Activated naive CD8-positive, alpha-beta T cell treated with anti-CD3 and anti-CD28 coated beads for 36 hours (primary cell): ENCODE data around the gene S100A7A. TPM values are rescaled to one million over a fixed set of nuclear protein-coding genes. Genes with fewer than 3 reads are reported as not detected.

Experiments
- DNase-seq: peaks from one replicate; pipeline ENCODE4 v3.0.0; 2021
- H3K27ac Mint-ChIP-seq: one replicate; pipeline ENCODE4 v1.8.0; 2022; ENCODE audit warnings: mild to moderate bottlenecking, moderate library complexity, mixed read lengths
- H3K27me3 Mint-ChIP-seq: one replicate; pipeline ENCODE4 v1.8.0; 2022; ENCODE audit warnings: mild to moderate bottlenecking, mixed read lengths
- H3K36me3 Mint-ChIP-seq: one replicate; pipeline ENCODE4 v1.8.0; 2021; ENCODE audit warnings: mild to moderate bottlenecking, mixed read lengths
- H3K4me1 Mint-ChIP-seq: one replicate; pipeline ENCODE4 v1.8.0; 2021; ENCODE audit warnings: mixed read lengths
- H3K4me3 Mint-ChIP-seq: one replicate; pipeline ENCODE4 v1.8.0; 2022; ENCODE audit warnings: mild to moderate bottlenecking, moderate library complexity, mixed read lengths
- H3K9me3 Mint-ChIP-seq: one replicate; pipeline ENCODE4 v1.8.0; 2022; ENCODE audit warnings: mixed read lengths
- total RNA-seq, 2 experiments: library from RNA; stranded (reverse); gene quantifications; one replicate each; pipeline ENCODE4 v1.2.3, GENCODE V29; 2021

S100A7A gene
- total RNA-seq: not detected

- Mint-ChIP-seq H3K9me3 (peaks cover 9% of the 10 kb centered on the region), H3K36me3 (no peaks in the 10 kb centered on the region), H3K27me3 (peaks cover 18% of the 10 kb centered on the region), H3K27ac (no peak within 1 kb of the TSS), H3K4me3 (no peak within 1 kb of the TSS), H3K4me1 (no peaks in the 10 kb centered on the region)
- no peak for DNase-seq
These were observed at the start of gene S100A7A for GRCh38 chr1:153415850-153416570. S100A7A (plus strand) TSS chr1:153416520; CDS start chr1:153418083, 1,563 bp downstream.

GRCh38 chr1:153367090-153367489 is 49.2 kb upstream of the S100A7A start:
- Mint-ChIP-seq H3K27ac (no peak overlapping the region), H3K36me3 (no peaks in the 10 kb centered on the region), H3K4me3 (no peak overlapping the region), H3K27me3 (peaks cover 14% of the 10 kb centered on the region), H3K4me1 (no peaks in the 10 kb centered on the region), H3K9me3 (no peaks in the 10 kb centered on the region)
- no peak for DNase-seq

- Mint-ChIP-seq H3K36me3 (no peaks in the 10 kb centered on the region), H3K27ac (no peak overlapping the region), H3K27me3 (peaks cover 9% of the 10 kb centered on the region), H3K9me3 (no peaks in the 10 kb centered on the region), H3K4me1 (no peaks in the 10 kb centered on the region), H3K4me3 (no peak overlapping the region)
- no peak for DNase-seq
These were observed 47.8 kb upstream of the S100A7A start for GRCh38 chr1:153368495-153368894.

DNA sequence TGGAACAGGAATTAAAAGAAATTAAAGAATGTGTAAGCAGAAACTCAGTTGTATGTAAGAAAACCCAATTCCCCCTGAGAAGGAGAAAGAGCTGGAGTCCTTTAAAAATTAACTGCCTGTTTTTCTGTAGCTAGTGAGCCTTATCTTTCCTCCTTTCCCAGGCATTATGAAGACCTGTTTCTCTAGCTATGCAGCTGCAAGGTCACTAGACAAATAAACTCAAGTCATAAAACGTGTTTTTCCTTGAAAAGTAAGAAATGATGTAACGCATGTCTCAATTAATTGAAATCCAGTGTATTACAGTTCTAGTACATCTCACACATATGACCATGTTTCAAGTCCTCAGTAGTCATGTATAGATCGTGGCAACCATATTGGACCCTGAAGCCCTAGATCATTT is 46.2 kb upstream of the S100A7A start:
- Mint-ChIP-seq H3K4me3 (no peak overlapping the region), H3K36me3 (no peaks in the 10 kb centered on the region), H3K27ac (no peak overlapping the region), H3K9me3 (no peaks in the 10 kb centered on the region), H3K27me3 (peaks cover 4% of the 10 kb centered on the region), H3K4me1 (no peaks in the 10 kb centered on the region)
- no peak for DNase-seq

DNA sequence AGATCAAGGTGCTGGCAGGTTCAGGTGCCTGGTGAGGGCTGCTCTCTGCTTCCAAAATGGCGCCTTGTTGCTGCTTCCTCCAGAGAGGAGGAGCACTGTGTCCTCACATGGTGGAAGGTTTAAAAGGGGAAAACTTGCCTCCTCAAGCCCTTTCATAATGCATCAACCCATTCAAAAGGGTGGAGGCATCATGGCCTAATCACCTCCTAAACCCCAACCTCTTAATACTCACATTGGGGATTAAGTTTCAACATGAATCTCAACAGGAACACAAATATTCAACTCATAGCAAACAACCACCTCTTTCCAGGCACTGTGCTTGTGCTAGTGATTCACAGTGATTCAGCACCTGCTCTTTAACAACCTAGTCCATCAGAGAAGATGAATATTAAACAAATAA is 45.1 kb upstream of the S100A7A start:
- H3K36me3 Mint-ChIP-seq: no peaks in the 10 kb centered on the region
- no peak overlapping the region for H3K27ac Mint-ChIP-seq
- H3K4me1 Mint-ChIP-seq: no peaks in the 10 kb centered on the region
- no peak for DNase-seq
- no peak overlapping the region for H3K4me3 Mint-ChIP-seq
- H3K9me3 Mint-ChIP-seq: no peaks in the 10 kb centered on the region
- H3K27me3 Mint-ChIP-seq: peaks cover 4% of the 10 kb centered on the region

DNA sequence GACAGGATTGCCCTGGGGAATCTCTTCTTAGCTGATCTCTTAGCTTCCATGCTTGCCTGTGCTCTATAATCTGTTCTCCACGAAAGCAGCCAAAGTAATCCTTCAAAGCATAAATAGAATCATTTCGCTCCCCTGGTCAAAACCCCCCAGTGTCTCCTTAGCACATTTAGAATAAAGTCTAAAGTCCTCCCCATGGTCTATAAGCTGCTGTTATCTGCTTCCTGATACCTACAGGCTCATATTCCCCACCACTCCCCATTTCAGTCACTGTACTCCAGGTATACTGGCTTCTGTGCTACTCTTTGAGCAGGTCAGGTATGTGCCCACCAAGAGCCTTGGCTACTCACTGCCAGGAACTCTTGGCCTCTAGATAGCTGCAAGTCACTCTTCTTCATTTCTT is 43.7 kb upstream of the S100A7A start:
- no peak for DNase-seq
- Mint-ChIP-seq H3K4me1 (no peaks in the 10 kb centered on the region), H3K4me3 (no peak overlapping the region), H3K27ac (no peak overlapping the region), H3K9me3 (no peaks in the 10 kb centered on the region), H3K27me3 (peaks cover 13% of the 10 kb centered on the region), H3K36me3 (no peaks in the 10 kb centered on the region)

- Mint-ChIP-seq H3K27me3 (peaks cover 23% of the 10 kb centered on the region), H3K27ac (no peak overlapping the region), H3K9me3 (no peaks in the 10 kb centered on the region), H3K4me3 (no peak overlapping the region), H3K4me1 (no peaks in the 10 kb centered on the region), H3K36me3 (no peaks in the 10 kb centered on the region)
- DNase-seq: no peak
These were observed 42.2 kb upstream of the S100A7A start for GRCh38 chr1:153374071-153374470.

DNA sequence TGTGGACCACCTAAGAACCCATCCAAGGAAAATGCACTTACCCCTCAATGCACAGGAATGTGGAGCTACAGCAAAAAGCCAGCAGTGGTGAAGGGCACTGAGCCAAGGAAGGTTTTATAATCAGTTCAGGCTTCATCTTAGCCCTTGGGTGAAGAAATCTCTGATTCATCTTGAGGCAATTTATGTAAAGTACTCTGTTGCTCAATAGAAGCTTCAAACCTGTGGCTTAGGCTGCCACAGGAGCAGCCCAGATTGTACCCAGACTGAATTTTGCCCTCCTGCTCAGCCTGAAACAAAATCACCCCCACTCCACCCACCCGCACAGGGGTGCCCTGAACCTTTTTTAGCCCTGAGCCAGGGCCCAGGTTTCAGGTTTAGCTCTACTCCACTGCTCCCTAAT is 40.8 kb upstream of the S100A7A start, which contains the start of gene S100A12:
Gene S100A12 (minus strand): TSS at position 111 of the 400 bp plus-strand sequence. CDS start 1,029 bp downstream, outside the sequence.
- Mint-ChIP-seq H3K27ac (no peak within 1 kb of the TSS), H3K4me3 (no peak within 1 kb of the TSS), H3K27me3 (peaks cover 29% of the 10 kb centered on the region), H3K9me3 (no peaks in the 10 kb centered on the region), H3K36me3 (no peaks in the 10 kb centered on the region), H3K4me1 (no peaks in the 10 kb centered on the region)
- no peak for DNase-seq

- Mint-ChIP-seq H3K4me1 (no peaks in the 10 kb centered on the region), H3K27ac (no peak overlapping the region), H3K9me3 (peaks cover 4% of the 10 kb centered on the region), H3K4me3 (no peak overlapping the region), H3K27me3 (peaks cover 25% of the 10 kb centered on the region), H3K36me3 (no peaks in the 10 kb centered on the region)
- DNase-seq: no peak
These were observed 36.7 kb upstream of the S100A7A start for GRCh38 chr1:153379591-153379990.

GRCh38 chr1:153380711-153381110 is 35.6 kb upstream of the S100A7A start:
- Mint-ChIP-seq H3K36me3 (no peaks in the 10 kb centered on the region), H3K9me3 (peaks cover 4% of the 10 kb centered on the region), H3K27me3 (peaks cover 27% of the 10 kb centered on the region), H3K27ac (no peak overlapping the region), H3K4me3 (no peak overlapping the region), H3K4me1 (no peaks in the 10 kb centered on the region)
- DNase-seq: no peak

DNA sequence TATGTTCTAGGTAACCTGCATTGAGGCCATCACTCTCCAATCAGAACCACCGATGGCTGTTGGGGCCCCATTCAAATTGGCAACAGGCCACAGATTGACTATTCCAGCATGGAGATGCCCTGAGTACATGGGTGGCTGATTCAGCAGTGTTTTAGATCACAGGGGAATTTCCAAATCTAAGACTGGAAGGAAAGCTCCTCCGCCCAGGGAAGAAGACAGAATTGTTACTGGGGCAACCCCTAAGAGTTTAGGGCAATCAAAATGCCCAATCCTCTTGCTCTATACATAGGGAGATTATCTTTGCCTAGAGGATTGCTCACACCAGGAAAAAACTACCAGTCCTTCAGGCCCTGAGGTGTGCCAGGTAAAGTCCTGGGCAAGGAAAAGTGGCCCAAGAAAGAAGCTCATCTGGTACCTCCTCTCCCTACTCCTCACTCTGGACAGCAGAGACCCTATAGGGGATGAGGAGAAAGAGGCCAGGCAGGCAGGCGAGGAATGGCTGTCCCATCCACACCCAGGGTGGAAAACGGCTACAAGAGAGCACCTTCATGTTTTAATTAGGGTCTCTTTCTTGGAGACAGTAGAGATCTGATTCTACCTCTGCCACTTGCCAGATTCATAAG is 31.3 kb upstream of the S100A7A start:
- Mint-ChIP-seq H3K4me1 (no peaks in the 10 kb centered on the region), H3K27me3 (peaks cover 8% of the 10 kb centered on the region), H3K36me3 (no peaks in the 10 kb centered on the region), H3K9me3 (peaks cover 4% of the 10 kb centered on the region), H3K4me3 (no peak overlapping the region), H3K27ac (no peak overlapping the region)
- DNase-seq: no peak

DNA sequence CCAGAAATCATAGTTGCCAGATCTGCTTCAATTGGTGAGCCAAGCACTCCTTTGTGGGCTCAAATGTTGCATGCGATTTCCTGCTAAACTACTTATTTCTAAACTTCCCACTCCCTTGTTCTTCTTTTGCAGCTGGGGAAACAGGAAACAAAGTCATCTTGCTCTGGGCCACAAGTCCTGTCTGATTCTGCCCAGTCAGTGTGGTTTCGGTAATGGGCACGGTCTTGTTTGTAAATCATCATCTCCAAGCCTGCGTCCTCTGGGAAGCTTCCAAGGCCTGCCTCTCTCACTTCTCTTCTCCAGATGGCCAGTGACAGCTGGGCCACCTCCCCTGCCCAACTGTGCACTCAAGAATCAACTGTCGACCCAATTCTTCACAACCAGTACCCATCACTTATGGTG is 29.8 kb upstream of the S100A7A start:
- H3K4me1 Mint-ChIP-seq: no peaks in the 10 kb centered on the region
- H3K27me3 Mint-ChIP-seq: peaks cover 8% of the 10 kb centered on the region
- no peak overlapping the region for H3K4me3 Mint-ChIP-seq
- DNase-seq: no peak
- peaks cover 2% of the 10 kb centered on the region for H3K9me3 Mint-ChIP-seq
- H3K27ac Mint-ChIP-seq: no peak overlapping the region
- no peaks in the 10 kb centered on the region for H3K36me3 Mint-ChIP-seq

DNA sequence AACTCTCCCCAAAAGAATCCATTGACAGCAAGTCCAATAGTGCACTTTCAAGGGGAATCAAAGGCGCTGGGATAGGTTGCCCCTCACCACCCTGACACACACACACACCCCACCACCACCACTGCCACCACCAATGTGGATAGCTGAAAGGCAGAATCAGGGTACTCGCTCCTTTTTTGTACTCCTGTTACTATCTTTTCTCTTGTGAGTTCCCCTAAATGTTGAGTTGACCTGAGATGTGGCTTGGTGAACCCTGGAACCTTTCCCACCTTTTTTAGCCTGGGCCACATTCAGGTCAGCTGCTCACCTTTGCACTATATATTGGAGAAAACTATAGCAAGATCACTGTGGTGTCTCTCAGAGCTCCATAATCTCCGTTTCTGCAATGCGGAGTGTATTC is 29.3 kb upstream of the S100A7A start:
- peaks cover 2% of the 10 kb centered on the region for H3K9me3 Mint-ChIP-seq
- DNase-seq: no peak
- no peaks in the 10 kb centered on the region for H3K4me1 Mint-ChIP-seq
- no peak overlapping the region for H3K4me3 Mint-ChIP-seq
- H3K27ac Mint-ChIP-seq: no peak overlapping the region
- no peaks in the 10 kb centered on the region for H3K36me3 Mint-ChIP-seq
- H3K27me3 Mint-ChIP-seq: peaks cover 8% of the 10 kb centered on the region

- Mint-ChIP-seq H3K36me3 (no peaks in the 10 kb centered on the region), H3K4me1 (no peaks in the 10 kb centered on the region), H3K27ac (no peak overlapping the region), H3K27me3 (peaks cover 8% of the 10 kb centered on the region), H3K9me3 (no peaks in the 10 kb centered on the region), H3K4me3 (no peak overlapping the region)
- no peak for DNase-seq
These were observed 28.5 kb upstream of the S100A7A start for GRCh38 chr1:153387785-153388184.

DNA sequence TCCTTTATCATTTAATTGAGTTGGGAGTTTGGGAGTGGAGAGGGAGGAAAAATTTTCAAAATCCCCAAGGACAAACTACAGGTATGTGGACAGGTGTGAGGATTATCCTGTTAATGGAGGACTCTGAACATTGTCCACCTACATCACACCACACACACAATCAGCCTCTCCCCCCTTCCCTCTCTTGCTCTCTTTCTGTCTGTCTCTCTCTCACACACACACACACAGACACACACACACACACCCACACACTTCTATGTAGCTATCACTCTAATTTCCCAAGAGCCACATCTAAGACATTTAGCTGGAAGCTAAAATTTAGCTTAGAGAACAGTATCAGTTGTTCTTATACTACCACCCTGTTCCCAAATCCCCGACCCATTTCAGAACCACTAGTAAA is 26.9 kb upstream of the S100A7A start:
- Mint-ChIP-seq H3K36me3 (no peaks in the 10 kb centered on the region), H3K4me3 (no peak overlapping the region), H3K9me3 (no peaks in the 10 kb centered on the region), H3K27ac (no peak overlapping the region), H3K27me3 (peaks cover 8% of the 10 kb centered on the region), H3K4me1 (no peaks in the 10 kb centered on the region)
- DNase-seq: no peak
